ENCODE data around the gene GDPD1.
A peak's percentile ranks its signal among the peaks of the same experiment; 100 is the strongest.
"Not testable (repeated sequence)": the region's sequence is repeated elsewhere in the genome, so short reads cannot be mapped to it uniquely, and the experiment has no call there.

The GDPD1 gene

DNA sequence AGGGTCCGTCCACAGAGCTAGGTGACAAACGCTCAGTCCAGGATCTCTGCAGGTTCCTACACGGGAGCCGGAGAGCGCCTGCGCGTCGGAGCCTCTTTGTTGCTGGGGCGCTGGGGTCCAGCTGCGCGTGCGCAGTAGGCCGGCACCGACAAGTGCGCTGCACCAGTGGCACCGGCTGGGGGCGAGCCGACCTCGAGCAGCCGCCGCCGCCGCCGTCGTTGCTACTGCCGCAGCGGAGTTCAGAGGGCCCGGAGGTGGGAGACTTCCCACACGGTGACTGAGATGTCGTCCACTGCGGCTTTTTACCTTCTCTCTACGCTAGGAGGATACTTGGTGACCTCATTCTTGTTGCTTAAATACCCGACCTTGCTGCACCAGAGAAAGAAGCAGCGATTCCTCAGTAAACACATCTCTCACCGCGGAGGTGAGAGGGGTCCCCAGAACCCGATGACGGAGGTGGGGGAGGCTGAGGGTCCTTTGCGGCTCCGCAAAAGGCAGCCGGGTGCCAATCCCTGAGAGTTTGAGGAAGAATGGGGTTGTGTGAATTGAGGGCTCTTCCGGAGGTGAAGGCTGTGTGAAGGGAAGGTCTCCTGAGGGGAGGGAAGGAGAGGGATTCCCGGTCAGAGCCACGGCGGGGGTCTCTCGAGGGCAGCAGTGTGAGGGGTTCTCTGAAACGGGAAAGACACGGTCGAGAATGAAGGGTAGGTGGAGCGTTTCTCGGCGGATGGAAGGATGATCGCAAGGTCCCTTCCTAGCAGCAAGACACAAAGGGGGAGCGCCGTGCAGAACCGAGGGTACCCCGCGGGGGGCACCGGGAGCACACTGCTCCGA, at the start of gene GDPD1:
Gene GDPD1, plus strand, starts transcription at position 184 of the 831 bp plus-strand sequence. Its CDS starts 99 bp downstream, at position 283.
- DNase-seq = peak; percentile 95

DNA sequence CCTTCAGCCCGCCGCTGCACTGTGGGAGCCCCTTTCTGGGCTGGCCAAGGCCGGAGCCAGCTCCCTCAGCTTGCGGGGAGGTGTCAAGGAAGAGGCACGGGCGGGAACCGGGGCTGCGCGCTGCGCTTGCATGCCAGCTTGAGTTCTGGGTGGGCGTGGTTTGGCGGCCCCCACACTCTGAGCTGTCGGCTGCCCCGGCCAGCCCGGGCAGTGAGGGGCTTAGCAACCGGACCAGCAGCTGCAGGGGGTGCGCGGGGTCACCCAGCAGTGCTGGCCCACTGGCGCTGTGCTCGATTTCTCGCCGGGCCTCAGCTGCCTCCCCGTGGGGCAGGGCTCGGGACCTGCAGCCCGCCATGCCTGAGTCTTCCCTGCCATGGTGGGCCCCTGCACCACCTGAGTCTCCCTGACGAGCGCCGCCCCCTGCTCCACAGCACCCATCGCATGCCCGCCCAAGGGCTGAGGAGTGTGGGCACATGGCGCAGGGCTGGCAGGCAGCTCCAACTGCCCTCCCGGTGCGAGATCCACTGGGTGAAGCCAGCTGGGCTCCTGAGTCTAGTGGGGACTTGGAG, 47.8 kb upstream of the GDPD1 start:
- DNase-seq = no peak

DNA sequence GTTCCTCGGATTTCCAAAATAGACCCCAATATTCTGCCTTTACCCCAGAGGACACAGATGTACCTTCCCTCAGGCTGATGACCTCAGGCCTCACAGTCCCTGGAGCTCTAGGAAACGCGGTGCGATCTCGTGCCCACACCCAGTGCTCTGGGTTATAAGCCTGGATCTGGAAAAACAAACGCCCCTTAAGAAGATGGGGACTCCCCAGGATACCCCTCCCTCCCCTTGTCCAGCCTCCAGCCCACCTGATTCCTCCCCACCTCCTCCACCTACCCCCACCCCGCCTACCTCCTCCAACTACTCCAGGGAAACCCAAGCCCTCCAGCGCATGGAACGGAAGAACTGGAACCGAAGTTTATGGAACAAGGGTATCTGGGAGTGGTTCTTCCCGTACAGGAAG, 45.6 kb upstream of the GDPD1 start:
- DNase-seq = no peak

DNA sequence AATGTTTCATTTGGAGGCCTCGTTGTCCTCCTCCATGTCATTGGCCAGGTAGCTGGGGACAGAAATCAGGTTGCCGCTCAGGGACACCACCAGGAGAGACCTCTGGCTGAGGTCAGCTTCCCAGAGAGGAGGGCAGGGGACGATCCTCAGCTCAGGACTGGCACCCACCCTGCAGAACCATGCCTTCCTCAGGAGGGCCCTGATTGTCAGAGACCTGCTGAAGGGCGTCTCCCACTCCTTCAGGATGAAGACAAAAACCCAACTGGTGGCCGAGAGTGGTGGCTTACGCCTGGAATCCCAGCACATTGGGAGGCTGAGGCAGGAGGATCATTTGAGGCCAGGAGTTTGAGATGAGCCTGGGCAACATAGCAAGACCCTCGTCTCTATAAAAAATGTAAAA, 45.2 kb upstream of the GDPD1 start:
- DNase-seq = no peak

GRCh38 chr17:59178266-59178985, 41.9 kb upstream of the GDPD1 start:
- DNase-seq = no peak

- DNase-seq = not testable (repeated sequence)
Observed at GRCh38 chr17:59179601-59180000, 40.7 kb upstream of the GDPD1 start.

GRCh38 chr17:59180626-59181025, 39.7 kb upstream of the GDPD1 start:
- no peak for DNase-seq

DNA sequence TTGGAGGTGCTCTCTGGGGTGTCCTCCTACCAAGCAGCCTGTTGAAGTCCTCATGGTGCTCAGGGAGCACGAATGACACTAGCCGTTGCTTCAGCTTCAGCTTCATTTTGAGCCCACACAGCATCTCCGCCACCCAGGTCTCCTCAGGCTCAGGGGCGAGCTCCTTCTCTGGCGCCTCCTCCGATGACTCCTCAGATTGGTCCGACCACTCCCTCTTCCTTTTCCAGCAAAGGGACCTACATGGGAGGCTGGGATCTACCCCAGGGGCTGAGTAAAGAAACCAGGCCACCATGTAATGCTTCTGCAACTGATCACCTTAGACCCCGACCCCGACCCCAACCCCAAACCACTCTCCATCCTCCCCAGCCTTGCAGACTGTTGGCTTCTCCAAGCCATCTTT, 38.8 kb upstream of the GDPD1 start:
- no peak for DNase-seq

DNA sequence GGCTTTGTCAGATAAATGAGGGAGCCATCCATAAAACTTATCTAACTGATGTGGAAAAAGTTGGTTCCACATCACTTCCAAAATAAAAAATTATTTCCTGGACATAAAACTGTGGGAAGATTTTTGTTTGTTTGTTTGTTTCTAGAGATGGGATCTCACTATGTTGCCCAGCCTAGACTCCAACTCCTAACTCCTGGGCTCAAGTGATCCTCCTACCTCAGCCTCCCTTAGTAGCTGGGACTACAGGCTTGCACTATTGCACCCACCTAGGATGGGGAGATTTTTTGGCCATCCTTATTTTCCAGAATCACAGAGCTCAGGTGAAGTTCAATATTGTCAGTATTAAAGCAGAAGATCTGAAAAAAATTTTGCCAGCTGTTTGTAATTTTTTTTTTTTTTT, 34.3 kb upstream of the GDPD1 start:
- DNase-seq = no peak

GRCh38 chr17:59186850-59187249, 33.5 kb upstream of the GDPD1 start:
- DNase-seq = no peak

GRCh38 chr17:59190806-59191205, 29.5 kb upstream of the GDPD1 start:
- no peak for DNase-seq

- no peak for DNase-seq
Observed at GRCh38 chr17:59193336-59193862, 26.9 kb upstream of the GDPD1 start.

- no peak for DNase-seq
Observed at GRCh38 chr17:59199398-59199797, 20.9 kb upstream of the GDPD1 start.

GRCh38 chr17:59202320-59202719, 18.0 kb upstream of the GDPD1 start:
- no peak for DNase-seq

- no peak for DNase-seq
Observed at GRCh38 chr17:59219370-59219769, 941 bp upstream of the GDPD1 start.

DNA sequence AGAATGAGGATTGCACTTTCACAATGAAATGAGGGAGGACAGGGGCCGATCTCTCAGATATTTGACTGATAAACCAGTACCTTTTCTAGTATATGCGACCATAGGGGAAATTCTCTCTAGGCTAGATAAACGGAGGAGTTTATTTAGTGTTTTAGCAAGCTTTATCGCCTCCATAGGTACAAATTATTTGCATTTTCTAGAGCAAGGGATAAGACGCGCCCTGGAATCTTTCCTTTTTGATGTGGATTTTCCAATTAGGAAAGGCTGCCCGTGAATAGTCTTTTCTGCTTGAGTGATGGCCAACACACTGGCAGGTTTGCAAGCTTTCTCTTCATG, 351 bp upstream of the GDPD1 start:
- no peak for DNase-seq

DNA sequence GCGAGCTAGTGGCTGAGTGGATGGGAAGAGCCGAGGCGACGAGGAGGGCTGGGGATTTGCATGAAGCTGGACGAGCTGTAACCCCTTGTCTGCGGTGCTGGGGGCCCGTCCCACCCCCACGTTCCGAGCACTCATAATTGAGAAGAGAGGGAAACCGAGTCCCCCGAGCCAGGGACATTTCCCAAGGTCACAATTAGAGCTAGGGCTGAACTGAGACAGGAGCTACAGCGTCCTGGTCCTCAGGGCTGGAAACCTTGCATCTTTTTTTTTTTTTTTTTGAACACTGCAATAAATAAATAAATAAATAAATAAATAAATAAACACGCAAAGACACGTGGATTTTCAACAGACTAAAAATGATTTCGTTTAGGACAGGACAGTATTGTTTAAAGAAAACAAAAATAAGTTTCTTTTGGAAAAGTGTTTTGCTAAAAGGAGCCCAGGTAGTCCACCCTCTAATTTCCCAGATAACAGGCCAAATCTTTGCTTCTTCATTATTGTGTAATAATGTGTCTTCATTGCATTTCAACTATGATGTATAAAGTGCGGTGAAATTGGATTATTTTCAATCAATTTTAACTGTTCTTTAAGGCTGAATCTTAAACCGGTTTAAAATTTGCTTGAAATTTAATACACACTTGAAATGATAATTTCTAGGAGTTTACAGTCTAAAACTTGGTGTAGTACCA, 992 bp downstream of the GDPD1 start:
- DNase-seq = no peak

GRCh38 chr17:59223813-59224212, 3.5 kb downstream of the GDPD1 start:
- DNase-seq = no peak

DNA sequence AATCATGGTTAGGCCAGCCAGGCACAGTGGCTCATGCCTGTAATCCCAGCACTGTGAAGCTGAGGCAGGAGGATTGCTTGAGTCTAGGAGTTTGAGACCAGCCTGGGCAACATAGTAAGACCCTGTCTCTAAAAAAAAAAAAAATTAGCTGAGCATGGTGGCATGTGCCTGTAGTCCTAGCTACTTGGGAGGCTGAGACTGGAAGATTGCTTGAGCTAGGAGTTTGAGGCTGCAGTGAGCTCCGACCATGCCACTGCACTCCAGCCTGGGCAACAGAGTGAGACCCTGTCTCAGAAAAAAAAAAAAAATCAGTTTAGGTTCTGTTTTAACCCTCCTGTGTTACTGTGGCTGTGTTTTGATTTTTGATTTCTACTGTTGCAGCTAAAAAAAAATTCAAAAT, 8.3 kb downstream of the GDPD1 start:
- DNase-seq = not testable (repeated sequence)

GRCh38 chr17:59230764-59231163, 10.5 kb downstream of the GDPD1 start:
- no peak for DNase-seq

DNA sequence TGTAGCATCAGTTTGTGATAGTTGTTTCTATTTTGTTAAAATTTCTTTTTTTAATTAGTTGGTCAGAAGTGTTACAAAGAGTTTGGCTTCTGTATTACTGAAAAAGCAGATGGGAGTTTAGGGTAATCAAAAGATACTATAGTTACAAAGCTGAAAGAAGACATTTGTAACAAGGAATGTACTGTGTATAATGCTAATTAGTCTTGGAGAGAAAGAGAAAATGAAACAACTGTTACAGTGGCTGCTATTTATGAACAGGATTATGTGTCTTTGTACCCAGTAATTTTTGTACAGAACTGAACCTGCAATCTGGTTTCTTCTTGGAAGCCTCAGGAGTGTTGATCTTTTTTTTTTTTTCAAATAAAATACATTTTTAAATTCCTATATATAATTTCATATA, 14.3 kb downstream of the GDPD1 start:
- DNase-seq = no peak

DNA sequence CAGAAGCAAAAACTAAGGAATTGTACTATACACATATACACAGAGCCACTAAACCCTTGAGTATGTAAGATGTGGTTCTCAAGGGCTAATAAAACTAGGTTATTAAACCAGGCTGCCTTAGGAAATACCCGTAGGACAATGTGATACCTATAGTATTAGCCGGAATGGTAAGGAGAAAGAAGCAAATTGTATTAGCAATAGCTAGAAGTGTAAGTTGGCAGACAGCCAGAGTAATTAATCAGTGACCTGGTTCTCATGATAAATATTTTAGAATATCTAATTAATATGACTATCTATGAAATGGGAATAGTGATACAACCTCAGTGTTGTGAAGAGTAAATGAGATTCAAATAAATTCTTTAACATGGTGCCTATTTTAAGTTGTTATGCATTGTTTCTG, 18.6 kb downstream of the GDPD1 start:
- DNase-seq = no peak

DNA sequence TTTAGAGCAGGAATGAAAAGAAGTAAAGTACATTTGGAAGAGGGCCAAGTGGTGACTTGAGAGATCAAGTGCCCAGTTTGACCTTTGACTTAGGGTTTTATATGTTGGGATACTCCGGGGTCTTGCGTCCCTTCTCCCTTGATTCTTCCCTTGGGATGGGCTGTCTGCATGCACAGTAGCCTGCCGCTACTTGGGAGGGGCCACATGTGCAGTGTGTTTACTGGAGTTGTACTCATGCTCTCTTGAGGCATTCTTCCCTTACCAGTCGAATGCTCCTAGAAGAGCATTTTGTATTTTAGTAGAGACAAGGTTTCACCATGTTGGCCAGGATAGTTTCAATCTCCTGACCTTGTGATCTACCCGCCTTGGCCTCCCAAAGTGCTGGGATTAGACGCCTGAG, 23.8 kb downstream of the GDPD1 start:
- DNase-seq = no peak

Data from NCI-H2227 treated with DMSO at 0.1 percent for 48 hours (cell line).